GM21723 (cell line): ENCODE results near the gene GALNTL6.
"Not testable (repeated sequence)": the region's sequence is repeated elsewhere in the genome, so short reads cannot be mapped to it uniquely, and the experiment has no call there.

Experiments used
- ATAC-seq: cut with Tn5 transposase; IDR thresholded peaks from one replicate; pipeline ENCODE4 v1.9.1; 2021; ENCODE audit warnings: mild to moderate bottlenecking, moderate library complexity; ENCODE audit not compliant: unreplicated experiment

GALNTL6 gene

DNA sequence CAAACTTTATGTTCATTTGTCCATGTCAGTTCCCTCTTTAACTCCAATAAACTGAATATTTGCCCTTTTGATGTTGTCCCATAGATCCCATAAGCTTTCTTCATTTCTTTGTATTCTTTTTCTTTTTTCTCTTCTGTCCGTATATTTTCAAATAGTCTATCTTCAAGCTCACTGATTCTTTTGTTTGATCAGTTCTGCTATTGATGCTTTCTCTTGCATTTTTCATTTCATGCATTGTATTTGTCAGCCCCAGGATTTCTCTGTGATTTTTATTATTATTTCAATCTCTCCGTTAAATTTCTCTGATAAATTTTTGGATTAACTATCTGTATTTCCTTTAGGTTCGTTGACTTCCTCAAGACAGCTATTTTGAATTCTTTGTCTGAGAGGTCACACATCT, 1082.5 kb downstream of the GALNTL6 start:
- no peak for ATAC-seq

DNA sequence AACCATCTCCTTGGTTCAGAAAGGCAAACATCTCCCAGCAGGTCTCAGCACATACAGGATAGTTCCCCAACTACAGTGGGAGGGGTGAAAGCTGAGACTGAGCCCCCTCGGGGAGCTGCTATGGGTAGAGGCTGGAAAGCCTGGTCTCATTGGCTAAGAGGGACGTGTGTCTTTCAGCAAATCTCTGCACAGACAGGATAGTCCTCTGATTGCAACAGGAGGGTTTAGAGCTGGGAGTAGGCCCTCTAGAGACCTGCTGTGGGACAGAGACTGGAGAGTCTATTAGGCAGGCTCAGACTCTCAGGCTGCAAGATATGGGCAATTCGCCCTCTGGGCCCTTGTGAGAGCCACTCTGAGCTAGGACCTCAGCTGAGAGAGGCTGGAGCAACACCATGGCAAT, 1083.8 kb downstream of the GALNTL6 start:
- no peak for ATAC-seq

- ATAC-seq: no peak
Observed at GRCh38 chr4:172898715-172899114, 1085.5 kb downstream of the GALNTL6 start.

- ATAC-seq: no peak
Observed at GRCh38 chr4:172899861-172900260, 1086.7 kb downstream of the GALNTL6 start.

- ATAC-seq: no peak
Observed at GRCh38 chr4:172900900-172901299, 1087.7 kb downstream of the GALNTL6 start.

GRCh38 chr4:172912468-172912867, 1099.3 kb downstream of the GALNTL6 start:
- ATAC-seq: not testable (repeated sequence)

DNA sequence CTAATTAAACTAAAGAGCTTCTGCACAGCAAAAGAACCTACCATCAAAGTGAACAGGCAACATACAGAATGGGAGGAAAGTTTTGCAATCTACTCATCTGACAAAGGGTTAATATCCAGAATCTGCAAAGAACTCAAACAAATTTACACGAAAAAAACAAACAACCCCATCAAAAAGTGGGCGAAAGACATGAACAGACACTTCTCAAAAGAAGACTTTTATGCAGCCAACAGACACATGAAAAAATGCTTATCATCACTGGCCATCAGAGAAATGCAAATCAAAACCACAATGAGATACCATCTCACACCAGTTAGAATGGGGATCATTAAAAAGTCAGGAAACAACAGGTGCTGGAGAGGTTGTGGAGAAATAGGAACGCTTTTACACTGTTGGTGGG, 1104.2 kb downstream of the GALNTL6 start:
- ATAC-seq: not testable (repeated sequence)

- ATAC-seq: no peak
Observed at GRCh38 chr4:172919269-172919668, 1106.1 kb downstream of the GALNTL6 start.

GRCh38 chr4:172927096-172927814, 1114.1 kb downstream of the GALNTL6 start:
- ATAC-seq: no peak

GRCh38 chr4:172928347-172928746, 1115.1 kb downstream of the GALNTL6 start:
- no peak for ATAC-seq

DNA sequence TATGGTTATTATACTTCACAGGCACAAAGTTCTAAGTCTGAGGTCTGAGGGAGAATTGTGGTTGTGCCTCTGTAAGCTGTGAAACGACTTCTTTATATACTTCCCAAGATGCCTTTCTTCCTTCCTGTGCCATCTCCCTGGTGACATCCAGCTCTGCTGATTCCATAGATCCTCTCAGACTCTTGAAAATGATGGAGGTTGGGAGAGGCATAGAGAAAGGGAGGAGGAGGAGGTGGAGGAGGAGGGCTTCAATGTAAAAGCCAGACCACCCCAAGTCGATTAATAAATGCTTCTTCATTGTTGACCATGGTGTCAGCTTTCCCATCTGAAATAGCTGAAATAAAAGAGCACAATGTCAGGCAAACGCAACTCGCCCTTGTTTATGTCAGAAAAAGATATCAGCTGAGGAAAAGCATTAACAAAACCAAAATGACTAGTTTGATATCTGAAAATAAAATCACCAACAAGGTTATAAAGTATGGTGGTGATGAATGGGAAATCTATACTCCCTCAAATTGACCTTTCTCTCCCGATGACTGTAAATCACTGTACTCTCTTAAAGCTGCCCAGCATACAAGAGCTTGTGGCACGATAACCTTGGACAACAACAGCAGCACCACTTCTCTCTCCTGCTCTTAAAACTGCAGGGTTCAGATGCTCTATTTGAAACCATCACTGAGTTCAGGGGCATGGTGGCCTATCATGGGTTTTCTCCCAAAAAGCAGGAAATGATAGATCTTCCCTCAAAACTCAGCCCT, 1125.0 kb downstream of the GALNTL6 start:
- no peak for ATAC-seq

GRCh38 chr4:172938870-172939269, 1125.7 kb downstream of the GALNTL6 start:
- ATAC-seq: no peak

DNA sequence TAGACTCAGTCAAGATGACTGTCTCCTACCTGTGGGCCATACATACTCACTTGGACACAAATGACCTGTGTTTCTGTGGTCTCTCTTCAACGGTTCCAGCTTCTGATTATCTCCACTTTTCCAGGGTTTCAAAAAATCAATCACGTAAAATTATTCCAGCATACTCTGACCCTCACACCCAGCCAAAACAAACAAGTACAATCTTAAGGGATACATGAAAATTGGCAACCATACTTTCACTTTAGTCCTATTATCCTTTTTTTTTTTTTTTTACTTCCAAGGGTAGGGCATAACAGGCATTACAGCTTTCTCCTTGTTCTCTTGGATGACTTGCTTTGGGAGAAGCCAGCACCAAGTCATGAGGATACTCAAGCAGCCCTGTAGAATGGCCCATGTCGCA, 1129.6 kb downstream of the GALNTL6 start:
- ATAC-seq: no peak

GRCh38 chr4:172945611-172946010, 1132.4 kb downstream of the GALNTL6 start:
- ATAC-seq: no peak

DNA sequence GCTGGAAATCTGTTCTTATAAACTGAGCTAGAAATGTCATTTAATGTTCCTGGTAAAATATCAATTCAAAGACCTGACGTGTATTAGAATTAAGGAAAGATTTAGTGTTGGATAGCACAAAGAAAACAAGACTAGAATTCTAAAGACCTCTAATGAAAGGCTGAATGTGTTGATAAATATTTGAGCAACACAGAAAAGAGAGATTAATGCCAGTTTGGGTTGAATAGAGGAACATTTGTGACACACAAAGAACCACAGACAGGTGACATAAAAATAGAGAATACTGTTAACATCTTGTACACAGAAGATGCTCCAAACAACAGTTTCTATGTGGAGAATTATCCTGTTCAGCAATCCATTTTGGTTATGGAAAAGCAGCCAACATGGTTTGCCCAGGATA, 1133.3 kb downstream of the GALNTL6 start:
- no peak for ATAC-seq

DNA sequence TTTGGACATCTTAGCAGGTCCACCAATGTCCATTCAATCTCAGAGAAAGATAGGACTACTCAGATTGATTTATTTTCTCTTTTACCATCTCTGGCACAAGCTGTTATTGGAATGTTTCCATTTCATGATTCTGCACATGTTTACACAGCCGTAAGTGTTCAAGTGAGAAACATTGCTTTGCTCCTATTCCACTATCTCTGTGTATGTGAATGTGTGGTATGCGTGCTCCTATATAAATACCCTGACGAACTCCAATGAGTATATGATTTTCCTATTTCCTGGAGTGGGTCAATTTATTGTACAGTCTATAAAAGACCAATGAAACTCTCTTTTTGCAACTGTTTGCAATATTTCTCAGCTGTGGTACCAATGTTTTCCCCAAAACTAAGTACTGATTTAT, 1134.4 kb downstream of the GALNTL6 start:
- no peak for ATAC-seq

DNA sequence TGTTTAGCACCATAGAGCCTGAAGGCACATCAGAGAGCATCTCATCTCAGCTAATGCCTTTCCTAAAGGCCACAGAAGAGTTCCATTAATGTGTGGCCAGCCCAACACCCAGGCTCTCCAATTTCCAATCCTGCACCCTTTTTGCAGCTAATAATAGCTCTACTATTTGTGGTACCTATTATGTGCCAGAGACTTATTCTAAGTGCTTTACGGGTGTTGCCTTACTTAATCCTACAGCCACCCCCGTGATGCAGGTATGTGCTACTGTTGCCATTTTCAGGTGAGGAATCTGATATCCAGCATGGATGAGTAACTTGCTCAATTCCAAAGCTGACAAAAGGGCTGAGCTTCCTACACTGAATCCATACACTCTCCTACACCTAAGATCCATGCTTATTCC, 1137.8 kb downstream of the GALNTL6 start:
- no peak for ATAC-seq

DNA sequence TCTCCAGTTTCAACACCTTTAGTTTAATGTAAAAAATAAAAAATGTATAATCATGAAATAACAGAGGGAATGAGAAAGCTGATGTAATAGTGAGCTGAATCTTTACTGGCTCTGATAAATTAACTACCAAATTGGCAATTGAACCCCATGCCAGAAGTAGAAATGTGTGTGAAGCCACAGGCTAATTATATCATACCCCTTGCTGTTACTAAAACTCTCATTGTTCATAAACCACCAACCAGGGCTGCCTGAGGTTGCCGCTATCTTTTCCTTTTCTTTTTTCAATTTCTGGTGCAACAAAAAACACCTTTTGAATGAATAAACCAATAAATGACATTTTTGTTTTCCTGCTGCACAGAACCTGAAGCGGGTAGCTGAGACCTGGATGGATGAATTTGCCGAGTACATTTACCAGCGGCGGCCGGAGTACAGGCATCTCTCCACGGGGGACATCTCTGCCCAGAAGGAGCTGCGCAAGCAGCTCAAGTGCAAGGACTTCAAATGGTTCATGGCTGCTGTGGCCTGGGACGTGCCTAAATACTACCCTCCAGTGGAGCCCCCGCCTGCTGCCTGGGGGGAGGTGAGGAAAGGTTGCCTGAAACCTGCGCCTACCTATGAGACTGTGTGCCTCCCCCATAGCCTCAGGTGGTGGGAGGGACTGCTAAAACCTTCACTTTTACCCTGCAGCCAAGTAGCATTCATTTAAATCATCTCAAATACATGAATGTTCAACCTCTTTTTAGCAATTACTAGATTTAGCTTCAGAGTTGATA, 1138.7 kb downstream of the GALNTL6 start:
- ATAC-seq: no peak

DNA sequence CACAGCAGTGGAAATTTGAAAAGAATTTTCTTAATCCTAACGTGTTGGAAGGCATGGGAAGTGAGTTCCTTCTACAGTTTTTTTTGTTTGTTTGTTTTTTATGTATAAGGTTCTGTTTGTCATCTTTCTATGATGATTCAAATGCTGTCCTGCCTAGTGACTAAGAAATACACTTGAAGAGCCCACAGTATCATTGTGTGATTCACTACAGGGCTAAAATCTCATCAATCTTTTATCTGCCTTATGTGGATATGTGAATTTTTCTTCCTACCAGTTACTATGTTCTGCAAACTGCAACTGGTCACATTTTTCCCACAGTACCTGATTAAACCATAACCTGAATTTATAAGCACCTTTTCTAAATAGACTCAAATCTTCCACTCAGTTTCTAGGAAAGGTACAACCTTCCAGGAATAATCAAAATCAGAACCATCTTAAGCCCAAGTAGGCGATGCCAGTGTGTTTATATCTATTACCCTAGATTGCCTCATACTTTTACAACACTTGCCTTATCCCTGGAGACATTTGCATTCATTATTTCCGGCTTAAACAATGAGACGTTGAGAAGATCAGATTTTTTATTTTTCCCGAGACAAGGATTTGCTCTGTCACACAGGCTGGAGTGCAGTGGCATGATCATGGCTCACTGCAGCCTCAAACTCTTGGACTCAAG, 1140.8 kb downstream of the GALNTL6 start:
- no peak for ATAC-seq

- not testable (repeated sequence) for ATAC-seq
Observed at GRCh38 chr4:172956340-172956739, 1143.1 kb downstream of the GALNTL6 start.

GRCh38 chr4:172957216-172957615, 1144.0 kb downstream of the GALNTL6 start:
- ATAC-seq: no peak
